MM.1S (cell line): ENCODE results near the gene BAIAP3.

ENCODE experiments used
- DNase-seq: peaks from one replicate; pipeline ENCODE4 v3.0.0-alpha.2; 2015
- H2AFZ ChIP-seq: fragments of 300-600 bp; sonication (generic); 2 replicates; pipeline ENCODE4 v1.6.0; 2016; ENCODE audit warnings: antibody characterized with exemption, low read length
- H3F3A ChIP-seq: fragments of 300-600 bp; sonication (generic); 2 replicates; pipeline ENCODE4 v1.6.1; 2016; ENCODE audit warnings: mild to moderate bottlenecking, antibody characterized with exemption, low read length, moderate library complexity, mixed read lengths; ENCODE audit not compliant: insufficient read depth
- H3K27ac ChIP-seq: fragments of 300-600 bp; sonication (generic); 2 replicates; pipeline ENCODE4 v1.5.1; 2016; ENCODE audit warnings: mild to moderate bottlenecking, low read length
- H3K27me3 ChIP-seq: fragments of 300-600 bp; sonication (generic); replicated peaks from 2 replicates; pipeline ENCODE4 v1.6.0; 2016; ENCODE audit warnings: low read length; ENCODE audit not compliant: insufficient read depth
- H3K36me3 ChIP-seq: fragments of 300-600 bp; sonication (generic); replicated peaks from 2 replicates; pipeline ENCODE4 v1.6.1; 2016; ENCODE audit warnings: mild to moderate bottlenecking, low read length, mixed read lengths; ENCODE audit not compliant: insufficient read depth
- H3K4me1 ChIP-seq: fragments of 300-600 bp; sonication (generic); 2 replicates; pipeline ENCODE4 v1.6.1; 2016; ENCODE audit warnings: low read length, mixed read lengths
- H3K4me2 ChIP-seq: fragments of 300-600 bp; sonication (generic); 2 replicates; pipeline ENCODE4 v1.6.0; 2016; ENCODE audit warnings: low read depth, low read length
- H3K4me3 ChIP-seq: fragments of 300-600 bp; sonication (generic); 2 replicates; pipeline ENCODE4 v1.5.1; 2016; ENCODE audit warnings: low read length, mixed read lengths
- H3K79me2 ChIP-seq: fragments of 300-600 bp; sonication (generic); 2 replicates; pipeline ENCODE4 v1.6.1; 2016; ENCODE audit warnings: mixed run types, low read length, mixed read lengths
- H3K9ac ChIP-seq: fragments of 300-600 bp; sonication (generic); 2 replicates; pipeline ENCODE4 v1.6.1; 2016; ENCODE audit warnings: low read length, mixed read lengths
- H3K9me2 ChIP-seq: fragments of 300-600 bp; sonication (generic); replicated peaks from 2 replicates; pipeline ENCODE4 v1.6.1; 2016; ENCODE audit warnings: mild to moderate bottlenecking, low read length, mixed read lengths; ENCODE audit not compliant: insufficient read depth
- H3K9me3 ChIP-seq: fragments of 300-600 bp; sonication (generic); replicated peaks from 2 replicates; pipeline ENCODE4 v1.6.1; 2016; ENCODE audit warnings: mild to moderate bottlenecking, low read length, mixed read lengths; ENCODE audit not compliant: insufficient read depth
- H4K20me1 ChIP-seq: fragments of 300-600 bp; sonication (generic); 2 replicates; pipeline ENCODE4 v1.6.1; 2016; ENCODE audit warnings: mild to moderate bottlenecking, low read length, moderate library complexity, mixed read lengths; ENCODE audit not compliant: insufficient read depth
- EZH2 ChIP-seq: fragments of 300-600 bp; sonication (generic); optimal IDR thresholded peaks from 2 replicates; pipeline ENCODE3; 2017; ENCODE audit warnings: low read depth, mild to moderate bottlenecking, antibody characterized with exemption, low read length, mixed read lengths
- EZH2phosphoT487 ChIP-seq: fragments of 300-600 bp; sonication (generic); IDR thresholded peaks from 2 replicates; pipeline ENCODE4 v1.6.1; 2018; ENCODE audit warnings: antibody characterized with exemption, low read length
- TF ChIP-seq, protein P1 (sequence below): fragments of 300-600 bp; sonication (generic); IDR thresholded peaks from 2 replicates; pipeline ENCODE4 v1.5.1; 2016; ENCODE audit warnings: antibody characterized with exemption, low read length, mixed read lengths

Gene BAIAP3

DNA sequence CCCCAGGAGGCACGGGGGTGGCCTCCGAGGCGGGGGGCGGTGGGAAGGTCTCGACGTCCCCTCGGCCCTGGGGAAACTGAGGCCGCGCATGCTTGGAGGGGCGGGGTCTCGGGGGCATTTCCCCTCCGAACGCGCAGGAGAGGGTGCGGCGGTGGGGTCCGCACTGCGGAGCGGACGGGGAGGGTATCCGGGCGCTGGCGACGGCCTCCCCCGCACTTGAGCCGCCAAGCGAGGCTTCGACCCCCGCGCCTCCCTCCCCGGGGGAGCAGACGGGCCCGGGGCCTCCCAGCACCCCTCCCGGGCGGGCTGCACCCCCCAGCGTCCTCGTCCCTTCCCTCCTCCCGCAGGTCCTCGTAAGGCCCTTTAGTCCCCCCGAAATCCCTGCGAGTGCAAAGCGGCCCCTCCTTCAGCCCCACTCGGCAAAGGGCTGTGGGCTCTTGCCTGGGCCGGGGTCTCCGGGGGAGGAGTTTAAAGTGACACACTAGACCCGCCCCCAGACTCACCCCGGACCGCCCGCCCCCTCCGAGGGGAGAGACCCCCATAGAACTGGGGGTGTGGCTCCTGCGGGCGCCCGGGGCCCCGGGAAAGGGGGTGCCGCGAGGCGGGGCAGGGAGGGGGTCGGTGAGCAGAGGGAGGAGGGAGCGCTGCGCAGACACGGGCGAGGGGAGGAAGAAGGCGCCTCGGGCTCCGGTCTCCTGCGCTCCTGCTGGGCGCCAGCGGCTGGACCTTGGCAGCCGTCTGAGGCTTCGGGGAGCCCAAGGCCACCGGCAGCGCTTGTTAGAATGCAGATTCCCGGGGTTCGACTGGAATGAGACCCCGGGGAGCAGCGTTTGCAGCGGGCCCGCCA, 632 bp downstream of the BAIAP3 start:
- Histone ChIP-seq H3K27me3 (peaks cover 61% of the 10 kb centered on the region), H3K27ac (no peak overlapping the region), H3K4me1 (peaks cover 18% of the 10 kb centered on the region), H4K20me1 (no peaks in the 10 kb centered on the region), H3K9me2 (no peaks in the 10 kb centered on the region), H3K9me3 (no peaks in the 10 kb centered on the region), H3K79me2 (no peaks in the 10 kb centered on the region), H3K4me2 (peak overlapping the region; percentile 24; the same call in 1 of the 2 replicates), H3K36me3 (no peaks in the 10 kb centered on the region), H2AFZ (no peak overlapping the region), H3K4me3 (no peak overlapping the region; the same call in 1 of the 2 replicates), H3K9ac (no peak overlapping the region), H3F3A (no peaks in the 10 kb centered on the region)
- no peak for DNase-seq
- no peak for TF ChIP-seq EZH2phosphoT487
- TF ChIP-seq, protein P1, sequence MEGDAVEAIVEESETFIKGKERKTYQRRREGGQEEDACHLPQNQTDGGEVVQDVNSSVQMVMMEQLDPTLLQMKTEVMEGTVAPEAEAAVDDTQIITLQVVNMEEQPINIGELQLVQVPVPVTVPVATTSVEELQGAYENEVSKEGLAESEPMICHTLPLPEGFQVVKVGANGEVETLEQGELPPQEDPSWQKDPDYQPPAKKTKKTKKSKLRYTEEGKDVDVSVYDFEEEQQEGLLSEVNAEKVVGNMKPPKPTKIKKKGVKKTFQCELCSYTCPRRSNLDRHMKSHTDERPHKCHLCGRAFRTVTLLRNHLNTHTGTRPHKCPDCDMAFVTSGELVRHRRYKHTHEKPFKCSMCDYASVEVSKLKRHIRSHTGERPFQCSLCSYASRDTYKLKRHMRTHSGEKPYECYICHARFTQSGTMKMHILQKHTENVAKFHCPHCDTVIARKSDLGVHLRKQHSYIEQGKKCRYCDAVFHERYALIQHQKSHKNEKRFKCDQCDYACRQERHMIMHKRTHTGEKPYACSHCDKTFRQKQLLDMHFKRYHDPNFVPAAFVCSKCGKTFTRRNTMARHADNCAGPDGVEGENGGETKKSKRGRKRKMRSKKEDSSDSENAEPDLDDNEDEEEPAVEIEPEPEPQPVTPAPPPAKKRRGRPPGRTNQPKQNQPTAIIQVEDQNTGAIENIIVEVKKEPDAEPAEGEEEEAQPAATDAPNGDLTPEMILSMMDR, result no peak
- TF ChIP-seq EZH2, result peak; percentile 50

DNA sequence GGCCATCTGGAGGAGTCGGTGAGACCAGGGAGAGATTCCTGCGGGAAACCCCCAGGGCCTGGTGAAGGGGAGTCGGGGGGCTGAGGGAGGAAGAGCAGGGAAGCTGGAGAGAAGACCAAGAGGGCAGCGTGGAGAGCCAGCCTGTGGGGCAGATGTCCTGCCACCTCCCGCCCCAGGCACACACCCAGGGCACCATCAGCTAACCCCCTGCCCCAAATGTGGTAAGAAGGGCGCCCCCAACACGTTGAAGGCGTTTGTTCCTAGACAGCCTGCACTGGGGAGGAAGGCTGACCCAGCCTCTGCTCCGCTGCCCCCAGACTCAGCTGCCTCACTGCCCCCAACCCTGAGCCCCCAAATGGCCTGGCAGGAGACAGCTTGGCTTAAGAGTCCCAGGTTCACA, 1.3 kb downstream of the BAIAP3 start:
- no peaks in the 10 kb centered on the region for H4K20me1 ChIP-seq
- no peak overlapping the region for H3K9ac ChIP-seq
- peaks cover 63% of the 10 kb centered on the region for H3K27me3 ChIP-seq
- H3K27ac ChIP-seq, result no peak overlapping the region
- no peaks in the 10 kb centered on the region for H3K9me2 ChIP-seq
- H3F3A ChIP-seq, result no peaks in the 10 kb centered on the region
- H3K9me3 ChIP-seq, result no peaks in the 10 kb centered on the region
- no peaks in the 10 kb centered on the region for H3K79me2 ChIP-seq
- peaks cover 18% of the 10 kb centered on the region for H3K4me1 ChIP-seq
- H3K36me3 ChIP-seq, result no peaks in the 10 kb centered on the region
- H2AFZ ChIP-seq, result no peak overlapping the region
- DNase-seq, result no peak
- H3K4me2 ChIP-seq, result no peak overlapping the region
- no peak for TF ChIP-seq EZH2phosphoT487
- TF ChIP-seq, protein P1, result no peak
- no peak for TF ChIP-seq EZH2
- no peak overlapping the region for H3K4me3 ChIP-seq

DNA sequence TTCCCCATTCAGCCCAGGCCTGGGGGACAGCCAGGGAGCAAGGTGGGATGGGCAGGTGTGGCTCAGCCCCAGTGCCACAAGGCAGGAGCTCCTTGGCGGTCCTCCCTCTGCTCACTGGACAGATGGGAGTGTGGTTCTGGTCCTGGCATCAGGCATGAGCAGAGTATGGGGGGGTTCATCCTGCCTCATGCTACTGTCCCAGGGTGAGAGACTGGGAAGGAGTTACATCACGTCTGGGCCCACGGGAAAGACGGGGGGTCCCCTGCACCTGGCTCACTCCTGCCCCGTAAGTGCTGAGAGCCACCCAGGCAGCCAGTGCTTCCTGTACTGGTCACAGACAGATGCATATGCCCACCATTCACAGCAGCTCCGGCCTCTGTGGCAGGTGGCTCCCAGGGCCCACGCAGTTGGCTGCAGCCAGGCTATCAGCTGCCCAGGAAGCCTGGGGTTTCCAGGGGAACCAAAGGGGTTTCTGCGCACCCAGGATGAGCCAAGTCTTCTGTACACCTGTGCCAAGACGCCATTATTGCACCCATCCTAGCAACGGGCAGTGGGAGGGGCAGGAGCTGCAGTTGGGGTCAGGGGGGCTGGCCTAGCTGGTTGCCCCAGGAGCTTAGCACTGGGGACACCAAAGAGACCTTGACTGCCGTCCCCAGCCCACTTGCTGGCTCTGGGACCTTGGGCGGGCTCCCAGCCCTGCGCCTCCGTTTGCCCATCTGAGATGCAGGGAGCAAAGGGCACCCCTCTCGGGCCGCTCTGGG, 1.9 kb downstream of the BAIAP3 start:
- Histone ChIP-seq H3K4me2 (no peak overlapping the region), H3K4me1 (peaks cover 18% of the 10 kb centered on the region)
- TF ChIP-seq, protein P1, result no peak
- TF ChIP-seq EZH2phosphoT487 (no peak), EZH2 (no peak)

More for the DNA sequence above, 1.9 kb downstream of the BAIAP3 start:
- Histone ChIP-seq H3K27me3 (peaks cover 63% of the 10 kb centered on the region), H3K79me2 (no peaks in the 10 kb centered on the region), H3F3A (no peaks in the 10 kb centered on the region), H3K9ac (no peak overlapping the region), H3K4me3 (no peak overlapping the region), H3K27ac (no peak overlapping the region), H3K36me3 (no peaks in the 10 kb centered on the region), H3K9me3 (no peaks in the 10 kb centered on the region), H2AFZ (no peak overlapping the region), H3K9me2 (no peaks in the 10 kb centered on the region), H4K20me1 (no peaks in the 10 kb centered on the region)
- DNase-seq, result no peak
